Activated naive CD4-positive, alpha-beta T cell treated with anti-CD3 and anti-CD28 coated beads, Interleukin-2, amount 50 U/mL, for 16 hours (primary cell): ENCODE data around the gene APBA2.
A peak's percentile ranks its signal among the peaks of the same experiment; 100 is the strongest.

Experiments used
- DNase-seq: peaks from one replicate; pipeline ENCODE4 v3.0.0-alpha.2; 2020

Gene APBA2

GRCh38 chr15:28961391-28961790 lies 75.6 kb downstream of the APBA2 start:
- no peak for DNase-seq

GRCh38 chr15:28962851-28963710 lies 77.3 kb downstream of the APBA2 start:
- DNase-seq = no peak

GRCh38 chr15:28963711-28964081 lies 77.9 kb downstream of the APBA2 start:
- no peak for DNase-seq

GRCh38 chr15:28964098-28964497 lies 78.3 kb downstream of the APBA2 start:
- DNase-seq = no peak

- no peak for DNase-seq
Observed at GRCh38 chr15:28967066-28967465, 81.3 kb downstream of the APBA2 start.

- DNase-seq = no peak
Observed at GRCh38 chr15:28967990-28968389, 82.2 kb downstream of the APBA2 start.

- DNase-seq = no peak
Observed at GRCh38 chr15:28969511-28970085, 83.8 kb downstream of the APBA2 start.

- no peak for DNase-seq
Observed at GRCh38 chr15:28974142-28974541, 88.4 kb downstream of the APBA2 start.

GRCh38 chr15:28975766-28976179 lies 90.0 kb downstream of the APBA2 start:
- DNase-seq = peak; percentile 67

GRCh38 chr15:28977377-28978010 lies 91.7 kb downstream of the APBA2 start:
- DNase-seq = no peak

- no peak for DNase-seq
Observed at GRCh38 chr15:28978011-28978378, 92.2 kb downstream of the APBA2 start.

GRCh38 chr15:28978661-28979060 lies 92.9 kb downstream of the APBA2 start:
- no peak for DNase-seq

GRCh38 chr15:28979208-28979841 lies 93.6 kb downstream of the APBA2 start:
- DNase-seq = no peak

GRCh38 chr15:28980709-28981350 lies 95.1 kb downstream of the APBA2 start:
- no peak for DNase-seq

GRCh38 chr15:28981351-28981720 lies 95.6 kb downstream of the APBA2 start:
- DNase-seq = no peak

- no peak for DNase-seq
Observed at GRCh38 chr15:28981921-28982320, 96.1 kb downstream of the APBA2 start.

GRCh38 chr15:28982886-28983285 lies 97.1 kb downstream of the APBA2 start:
- DNase-seq = no peak

GRCh38 chr15:28983432-28984311 lies 97.9 kb downstream of the APBA2 start:
- no peak for DNase-seq

GRCh38 chr15:28984421-28985315 lies 98.9 kb downstream of the APBA2 start:
- DNase-seq = no peak

- DNase-seq = no peak
Observed at GRCh38 chr15:28985316-28985645, 99.5 kb downstream of the APBA2 start.

- no peak for DNase-seq
Observed at GRCh38 chr15:28985691-28986090, 99.9 kb downstream of the APBA2 start.
